IPS-11a (cell line): Measurements from ENCODE around the gene TTLL5.

Source experiments
- H3K4me3 ChIP-seq: one replicate; pipeline ENCODE4 v1.5.1; 2013; ENCODE audit warnings: low read depth, low read length, control low read depth

TTLL5 gene

GRCh38 chr14:75981426-75982265 lies 320.6 kb downstream of the TTLL5 start, which contains the start of gene TGFB3:
Gene TGFB3, minus strand, starts transcription at chr14:75981995. Its CDS starts 1,102 bp downstream, at chr14:75980893.
- peak within 1 kb of the TSS; percentile 68 for H3K4me3 ChIP-seq

DNA sequence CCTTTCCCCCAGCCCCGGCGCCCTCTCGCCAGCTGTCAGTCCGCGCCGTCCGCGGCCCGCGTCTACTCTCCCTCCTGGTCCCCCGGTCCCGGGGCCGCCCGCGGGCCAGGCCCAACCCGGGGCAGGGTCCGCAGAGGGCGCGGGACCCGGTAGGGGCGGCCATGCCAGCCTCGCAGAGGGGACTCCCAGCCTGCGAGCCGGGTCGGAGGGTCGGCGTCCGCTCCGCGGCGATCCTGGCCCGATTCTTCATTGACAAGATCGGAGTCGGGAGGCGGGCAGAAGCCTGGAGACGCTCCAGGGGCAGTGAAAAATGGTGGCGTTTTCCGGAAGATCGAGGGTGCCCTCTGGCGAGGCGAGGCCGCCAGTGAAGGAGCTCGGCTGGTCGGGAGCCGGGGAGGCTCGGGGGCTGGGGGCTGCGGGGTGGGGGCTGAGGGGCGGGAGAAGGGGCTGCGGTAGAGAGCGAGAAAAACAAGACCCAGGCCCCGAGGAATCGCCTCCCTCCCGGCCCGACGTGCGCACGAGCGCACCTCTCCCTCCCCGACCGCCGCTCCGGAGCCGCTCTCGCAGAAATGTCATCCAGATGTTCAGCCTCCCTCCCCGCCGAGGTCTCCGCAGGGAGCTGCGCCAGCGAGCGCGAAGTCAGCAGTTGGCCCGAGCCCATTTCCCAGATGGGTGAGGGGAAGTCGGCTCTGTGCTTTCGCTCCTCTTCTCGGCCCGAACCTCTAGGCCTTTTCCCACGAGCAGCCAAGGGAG lies 321.4 kb downstream of the TTLL5 start:
- H3K4me3 ChIP-seq = peak overlapping the region; percentile 68

GRCh38 chr14:75983019-75983358 lies 321.9 kb downstream of the TTLL5 start:
- peak overlapping the region; percentile 68 for H3K4me3 ChIP-seq

- H3K4me3 ChIP-seq = no peak overlapping the region
These were observed 323.6 kb downstream of the TTLL5 start for GRCh38 chr14:75984674-75985073.

GRCh38 chr14:75985618-75986438 lies 324.8 kb downstream of the TTLL5 start, which contains the start of gene IFT43:
Gene IFT43, plus strand, starts transcription at chr14:75985763. Its CDS starts 24 bp downstream, at chr14:75985787.
- peak within 1 kb of the TSS; percentile 80 for H3K4me3 ChIP-seq

DNA sequence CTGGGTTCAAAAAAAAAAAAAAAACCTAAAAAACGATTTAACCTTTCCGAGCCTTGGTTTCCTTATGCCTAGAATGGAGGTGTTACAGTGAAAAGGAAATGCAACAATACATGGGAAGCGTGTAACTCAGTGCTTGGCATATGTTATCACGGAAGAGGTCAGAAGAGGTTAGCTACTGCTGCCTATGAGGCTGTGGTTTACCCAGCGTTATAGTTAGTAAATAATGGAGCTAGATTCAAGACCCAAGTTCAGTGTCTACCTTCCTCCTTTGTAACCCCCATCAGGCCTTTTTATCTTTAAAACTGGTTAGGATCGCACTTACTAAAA lies 325.4 kb downstream of the TTLL5 start:
- peak overlapping the region; percentile 80 for H3K4me3 ChIP-seq

DNA sequence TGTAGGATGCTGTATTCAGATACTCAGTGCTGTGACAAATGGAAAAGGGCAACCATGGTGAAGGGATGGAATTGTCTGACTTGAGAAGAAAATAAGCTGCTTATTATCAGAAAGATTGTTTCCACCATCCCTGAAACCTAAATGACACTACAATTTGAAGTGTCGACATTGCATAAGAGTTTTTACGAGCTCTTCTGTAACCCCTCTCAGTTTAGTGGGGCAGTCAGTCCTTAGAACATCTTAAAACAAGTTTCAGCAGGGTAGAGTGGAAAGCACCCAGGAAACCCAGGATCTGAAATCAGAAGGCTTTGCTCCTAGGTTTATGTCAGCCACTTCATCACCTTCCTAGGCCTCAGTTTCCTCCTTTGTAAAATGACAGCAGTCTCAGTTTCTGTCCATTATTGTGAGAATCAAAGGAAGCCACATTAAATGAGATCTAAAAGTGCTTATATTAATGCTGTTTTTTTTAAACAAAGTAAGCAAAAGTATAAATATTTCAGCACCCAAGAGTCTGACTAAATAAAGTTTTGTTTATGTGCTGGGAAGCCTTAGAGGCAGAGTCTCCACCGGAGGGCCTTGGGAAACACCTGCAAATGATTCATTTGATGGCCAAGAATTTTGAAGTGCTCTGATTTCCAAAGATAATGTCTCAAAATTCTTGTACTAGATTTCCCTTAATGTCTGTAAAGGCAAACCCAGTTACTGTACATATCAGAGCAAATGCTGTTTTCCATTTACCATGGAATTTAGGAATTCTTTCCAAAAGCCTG lies 326.3 kb downstream of the TTLL5 start:
- H3K4me3 ChIP-seq = no peak overlapping the region

GRCh38 chr14:75989134-75989533 lies 328.1 kb downstream of the TTLL5 start:
- H3K4me3 ChIP-seq = no peak overlapping the region

GRCh38 chr14:75990297-75990696 lies 329.3 kb downstream of the TTLL5 start:
- H3K4me3 ChIP-seq = no peak overlapping the region

GRCh38 chr14:75991753-75992152 lies 330.7 kb downstream of the TTLL5 start:
- H3K4me3 ChIP-seq = no peak overlapping the region

- no peak overlapping the region for H3K4me3 ChIP-seq
These were observed 332.6 kb downstream of the TTLL5 start for GRCh38 chr14:75993567-75994041.

DNA sequence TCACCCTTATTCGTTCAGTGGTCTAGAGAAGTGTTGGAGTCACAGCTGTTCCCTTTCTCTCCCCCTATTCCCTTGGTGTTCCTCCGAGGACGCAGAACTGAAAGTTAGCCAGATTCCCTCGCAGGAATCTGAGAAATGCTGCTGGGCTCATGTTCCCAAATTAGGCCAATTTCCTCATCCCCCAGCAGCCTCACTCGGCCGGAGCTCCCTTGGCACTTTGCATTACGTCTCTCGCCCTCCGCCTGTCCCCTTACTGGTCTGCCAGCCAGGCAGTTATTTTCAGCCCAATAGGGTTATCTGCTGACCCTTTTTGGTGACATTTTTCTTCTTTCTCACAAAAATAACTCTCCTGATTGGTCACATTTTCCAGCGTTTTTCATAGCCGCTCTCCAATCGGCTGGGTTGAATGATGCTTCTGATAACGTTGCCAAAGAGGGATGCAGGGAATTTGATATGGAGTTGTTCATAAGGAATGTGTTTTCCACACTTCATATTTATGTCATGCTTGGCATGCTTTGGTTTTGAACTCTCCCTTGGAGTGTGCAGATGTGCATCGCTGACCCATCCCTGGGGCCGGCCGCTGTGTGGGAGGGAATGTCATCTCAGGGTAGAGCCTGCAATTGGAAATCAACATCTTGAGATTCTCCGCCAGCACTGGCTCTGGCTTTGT lies 334.5 kb downstream of the TTLL5 start:
- no peak overlapping the region for H3K4me3 ChIP-seq

DNA sequence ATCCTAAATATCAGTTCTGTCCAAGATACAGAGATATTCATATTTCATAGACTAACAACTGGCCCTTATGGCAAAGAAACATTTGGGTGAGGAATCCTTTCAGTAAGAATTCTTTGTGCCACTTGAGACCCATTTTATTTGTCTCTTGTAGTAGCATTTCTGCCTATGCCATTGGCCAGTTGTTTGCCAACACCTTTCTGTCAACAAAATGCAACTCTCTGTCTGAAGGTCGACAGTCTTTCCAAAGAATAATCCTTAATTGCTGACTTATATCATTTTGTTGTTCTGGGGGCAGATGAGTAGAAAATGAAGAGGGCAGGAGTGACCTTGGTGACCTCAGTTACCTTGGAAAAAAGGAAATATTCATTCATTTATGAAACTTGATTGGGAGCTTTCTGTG lies 335.4 kb downstream of the TTLL5 start:
- no peak overlapping the region for H3K4me3 ChIP-seq

GRCh38 chr14:75999511-76000190 lies 338.6 kb downstream of the TTLL5 start:
- H3K4me3 ChIP-seq = no peak overlapping the region

GRCh38 chr14:76002383-76002782 lies 341.3 kb downstream of the TTLL5 start:
- H3K4me3 ChIP-seq = no peak overlapping the region
